ENCODE measurements around the gene RRP12.

The RRP12 gene

GRCh38 chr10:97336942-97337831 lies 64.0 kb downstream of the RRP12 start:
- TF ChIP-seq REST (IDR thresholded peaks at IDR 0.05; ENCODE audit: insufficient read depth in 1 of 2, low read depth in 2 of 2, low read length in 2 of 2) (no peak), FOXP2 (optimal IDR thresholded peaks at IDR 0.05; ENCODE audit: borderline replicate concordance, extremely low read depth, extremely low read length, insufficient read depth) (no peak), TAF1 (IDR thresholded peaks at IDR 0.05; ENCODE audit: borderline replicate concordance, insufficient read depth, low read length) (no peak), SIN3A (IDR thresholded peaks at IDR 0.05; ENCODE audit: borderline replicate concordance, insufficient read depth, low read length) (no peak), POLR2AphosphoS5 (IDR thresholded peaks at IDR 0.05; ENCODE audit: low read depth, low read length) (no peak)

- TF ChIP-seq SIN3A (IDR thresholded peaks at IDR 0.05; ENCODE audit: borderline replicate concordance, insufficient read depth, low read length) (no peak), POLR2AphosphoS5 (IDR thresholded peaks at IDR 0.05; ENCODE audit: low read depth, low read length) (no peak), REST (IDR thresholded peaks at IDR 0.05; ENCODE audit: insufficient read depth in 1 of 2, low read depth in 2 of 2, low read length in 2 of 2) (no peak), TAF1 (IDR thresholded peaks at IDR 0.05; ENCODE audit: borderline replicate concordance, insufficient read depth, low read length) (no peak), FOXP2 (optimal IDR thresholded peaks at IDR 0.05; ENCODE audit: borderline replicate concordance, extremely low read depth, extremely low read length, insufficient read depth) (no peak)
Measured at GRCh38 chr10:97336446-97336845, 64.7 kb downstream of the RRP12 start.

GRCh38 chr10:97336006-97336405 lies 65.1 kb downstream of the RRP12 start:
- no peak for TF ChIP-seq FOXP2 (optimal IDR thresholded peaks at IDR 0.05; ENCODE audit: borderline replicate concordance, extremely low read depth, extremely low read length, insufficient read depth)
- no peak for TF ChIP-seq TAF1 (IDR thresholded peaks at IDR 0.05; ENCODE audit: borderline replicate concordance, insufficient read depth, low read length)
- no peak for TF ChIP-seq SIN3A (IDR thresholded peaks at IDR 0.05; ENCODE audit: borderline replicate concordance, insufficient read depth, low read length)
- TF ChIP-seq REST (IDR thresholded peaks at IDR 0.05; ENCODE audit: insufficient read depth in 1 of 2, low read depth in 2 of 2, low read length in 2 of 2) = no peak
- TF ChIP-seq POLR2AphosphoS5 (IDR thresholded peaks at IDR 0.05; ENCODE audit: low read depth, low read length) = no peak

DNA sequence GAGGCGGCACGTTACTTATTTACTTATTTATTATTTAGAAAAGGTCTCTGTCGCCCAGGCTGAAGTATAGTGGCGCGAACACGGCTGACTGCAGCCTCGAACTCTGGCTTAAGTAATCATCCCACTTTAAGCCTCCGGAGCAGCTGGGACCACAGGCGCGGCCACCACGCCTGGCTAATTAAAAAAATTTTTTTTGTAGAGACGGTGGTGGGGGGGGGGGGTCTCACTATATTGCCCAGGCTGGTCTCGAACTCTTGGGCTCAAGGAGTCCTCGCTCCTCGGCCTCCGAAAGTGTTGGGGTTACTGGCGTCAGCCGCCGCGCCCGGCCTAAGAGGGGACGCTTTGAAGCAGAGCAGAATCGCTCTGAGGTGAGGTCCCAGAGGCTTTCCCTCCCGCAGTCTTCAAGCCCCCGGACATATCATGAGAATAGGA lies 65.9 kb downstream of the RRP12 start:
- TF ChIP-seq FOXP2 (optimal IDR thresholded peaks at IDR 0.05; ENCODE audit: borderline replicate concordance, extremely low read depth, extremely low read length, insufficient read depth) (no peak), SIN3A (IDR thresholded peaks at IDR 0.05; ENCODE audit: borderline replicate concordance, insufficient read depth, low read length) (no peak), REST (IDR thresholded peaks at IDR 0.05; ENCODE audit: insufficient read depth in 1 of 2, low read depth in 2 of 2, low read length in 2 of 2) (no peak), POLR2AphosphoS5 (IDR thresholded peaks at IDR 0.05; ENCODE audit: low read depth, low read length) (no peak), TAF1 (IDR thresholded peaks at IDR 0.05; ENCODE audit: borderline replicate concordance, insufficient read depth, low read length) (no peak)
